SU-DHL-6 (cell line): ENCODE measurements around the gene MYH3.

Source experiments
- H2AFZ ChIP-seq: fragments of 200-600 bp; sonication (generic); 2 replicates; pipeline ENCODE4 v1.6.1; 2014; ENCODE audit warnings: low read depth, mild to moderate bottlenecking, moderate library complexity, mixed read lengths, antibody characterized with exemption, low read length; ENCODE audit not compliant: severe bottlenecking
- H3F3A ChIP-seq: fragments of 200-600 bp; shearing (Covaris generic); 2 replicates; pipeline ENCODE4 v1.6.0; 2016; ENCODE audit warnings: antibody characterized with exemption, mild to moderate bottlenecking; ENCODE audit not compliant: insufficient read depth
- H3K27ac ChIP-seq: fragments of 200-600 bp; sonication (generic); 2 replicates; pipeline ENCODE4 v1.5.1; 2016; ENCODE audit warnings: low read depth, mild to moderate bottlenecking, low read length, moderate library complexity, mixed read lengths
- H3K27me3 ChIP-seq: fragments of 200-600 bp; sonication (generic), shearing (Covaris generic); 2 replicates; pipeline ENCODE4 v1.6.0; 2014; ENCODE audit warnings: mild to moderate bottlenecking, low read length
- H3K36me3 ChIP-seq: fragments of 200-600 bp; sonication (generic); 2 replicates; pipeline ENCODE4 v1.6.1; 2014; ENCODE audit warnings: mild to moderate bottlenecking, low read length, mixed read lengths
- H3K4me2 ChIP-seq: fragments of 300-600, 200-600 bp; shearing (Covaris generic), sonication (generic); 2 replicates; pipeline ENCODE4 v1.6.0; 2014; ENCODE audit warnings: low read length, low read depth, mild to moderate bottlenecking; ENCODE audit not compliant: poor library complexity, severe bottlenecking
- H3K4me3 ChIP-seq: fragments of 200-600 bp; sonication (generic); 2 replicates; pipeline ENCODE4 v1.5.1; 2014; ENCODE audit warnings: antibody characterized with exemption, low read length, mild to moderate bottlenecking, mixed read lengths; ENCODE audit not compliant: insufficient read depth, poor library complexity, severe bottlenecking
- H3K79me2 ChIP-seq: fragments of 200-600 bp; sonication (generic); 2 replicates; pipeline ENCODE4 v1.6.1; 2014; ENCODE audit warnings: mild to moderate bottlenecking, low read length, moderate library complexity; ENCODE audit not compliant: insufficient read depth
- H3K9ac ChIP-seq: fragments of 200-600 bp; sonication (generic); 2 replicates; pipeline ENCODE4 v1.7.0; 2014; ENCODE audit warnings: mild to moderate bottlenecking, low read length
- H3K9me2 ChIP-seq: fragments of 200-600 bp; sonication (generic); replicated peaks from 2 replicates; pipeline ENCODE4 v1.6.1; 2014; ENCODE audit warnings: low read length; ENCODE audit not compliant: insufficient read depth
- H3K9me3 ChIP-seq: fragments of 200-600 bp; sonication (generic); 2 replicates; pipeline ENCODE4 v1.6.1; 2014; ENCODE audit warnings: low read length, mixed read lengths; ENCODE audit not compliant: insufficient read depth
- H4K20me1 ChIP-seq: fragments of 200-600 bp; sonication (generic); 2 replicates; pipeline ENCODE4 v1.6.1; 2014; ENCODE audit warnings: low read depth, mild to moderate bottlenecking, antibody characterized with exemption, low read length, moderate library complexity, mixed read lengths
- CTCF ChIP-seq: fragments of 200-600 bp; sonication (generic); IDR thresholded peaks from one replicate; pipeline ENCODE4 v1.5.1; 2017; ENCODE audit warnings: antibody characterized with exemption, mild to moderate bottlenecking, low read length, moderate library complexity; ENCODE audit not compliant: insufficient read depth, poor library complexity, severe bottlenecking
- EZH2phosphoT487 ChIP-seq: fragments of 200-600 bp; sonication (generic), shearing (Covaris generic); conservative IDR thresholded peaks from 2 replicates; pipeline ENCODE4 v1.6.1; 2018; ENCODE audit warnings: mild to moderate bottlenecking, antibody characterized with exemption, low read length, moderate library complexity, mixed read lengths

Gene MYH3

GRCh38 chr17:10646392-10646990, 10.6 kb downstream of the MYH3 start:
- no peaks in the 10 kb centered on the region for H3K9me2 ChIP-seq
- H3K4me2 ChIP-seq = no peak overlapping the region
- H3K27ac ChIP-seq = no peak overlapping the region
- no peaks in the 10 kb centered on the region for H4K20me1 ChIP-seq
- peak; percentile 68 for TF ChIP-seq CTCF
- TF ChIP-seq EZH2phosphoT487 = no peak
- no peaks in the 10 kb centered on the region for H3K79me2 ChIP-seq
- no peak overlapping the region for H3K4me3 ChIP-seq
- H3K27me3 ChIP-seq = no peaks in the 10 kb centered on the region
- H2AFZ ChIP-seq = peak overlapping the region; percentile 34
- H3F3A ChIP-seq = no peaks in the 10 kb centered on the region
- no peak overlapping the region for H3K9ac ChIP-seq
- H3K36me3 ChIP-seq = no peaks in the 10 kb centered on the region
- H3K9me3 ChIP-seq = no peaks in the 10 kb centered on the region

GRCh38 chr17:10640475-10640874, 16.6 kb downstream of the MYH3 start:
- no peak overlapping the region for H3K27ac ChIP-seq
- H3K4me3 ChIP-seq = no peak overlapping the region
- H3K36me3 ChIP-seq = no peaks in the 10 kb centered on the region
- H4K20me1 ChIP-seq = no peaks in the 10 kb centered on the region
- H3F3A ChIP-seq = no peaks in the 10 kb centered on the region
- H3K79me2 ChIP-seq = no peaks in the 10 kb centered on the region
- TF ChIP-seq EZH2phosphoT487 = no peak
- no peak for TF ChIP-seq CTCF
- H3K4me2 ChIP-seq = no peak overlapping the region
- H3K9me2 ChIP-seq = no peaks in the 10 kb centered on the region
- no peak overlapping the region for H2AFZ ChIP-seq
- H3K9ac ChIP-seq = no peak overlapping the region
- no peaks in the 10 kb centered on the region for H3K9me3 ChIP-seq
- no peaks in the 10 kb centered on the region for H3K27me3 ChIP-seq

- Histone ChIP-seq H3K4me2 (no peak overlapping the region), H3K27me3 (no peaks in the 10 kb centered on the region), H3K79me2 (no peaks in the 10 kb centered on the region), H3K27ac (no peak overlapping the region), H3K9me2 (no peaks in the 10 kb centered on the region), H3K4me3 (no peak overlapping the region), H2AFZ (no peak overlapping the region), H3K9me3 (no peaks in the 10 kb centered on the region), H3K36me3 (no peaks in the 10 kb centered on the region), H3F3A (no peaks in the 10 kb centered on the region), H4K20me1 (no peaks in the 10 kb centered on the region), H3K9ac (no peak overlapping the region)
- TF ChIP-seq EZH2phosphoT487 (no peak), CTCF (no peak)
Measured at GRCh38 chr17:10638151-10638550, 19.0 kb downstream of the MYH3 start.

GRCh38 chr17:10635290-10635689, 21.8 kb downstream of the MYH3 start:
- H3K9ac ChIP-seq = no peak overlapping the region
- no peak overlapping the region for H3K4me2 ChIP-seq
- no peaks in the 10 kb centered on the region for H3K36me3 ChIP-seq
- no peaks in the 10 kb centered on the region for H4K20me1 ChIP-seq
- no peak overlapping the region for H3K4me3 ChIP-seq
- H2AFZ ChIP-seq = no peak overlapping the region
- no peaks in the 10 kb centered on the region for H3K9me2 ChIP-seq
- no peak overlapping the region for H3K27ac ChIP-seq
- H3K79me2 ChIP-seq = no peaks in the 10 kb centered on the region
- TF ChIP-seq CTCF (no peak), EZH2phosphoT487 (no peak)
- H3K27me3 ChIP-seq = no peaks in the 10 kb centered on the region
- no peaks in the 10 kb centered on the region for H3K9me3 ChIP-seq
- no peaks in the 10 kb centered on the region for H3F3A ChIP-seq
